HEK293 (cell line): ENCODE data around the gene AARS2.

Experiments
- CTCF ChIA-PET: fragments of 350-600 bp; formaldehyde crosslinking; extraction: SDS; loops from one replicate; lab custom pipeline; 2021; ENCODE audit warnings: antibody characterized with exemption; lab: Yijun Ruan, JAX
- POLR2A ChIA-PET: fragments of 300-600 bp; formaldehyde crosslinking; extraction: SDS; loops from one replicate; lab custom pipeline; 2020; ENCODE audit warnings: antibody characterized with exemption, inconsistent platforms; lab: Yijun Ruan, JAX
- H3K27ac ChIP-seq: fragments of 200-500 bp; sonication (Bioruptor generic); 2 replicates; pipeline ENCODE4 v1.5.1; 2014; ENCODE audit warnings: low read depth, low read length, control low read depth, inconsistent platforms; ENCODE audit errors: extremely low read depth
- H3K36me3 ChIP-seq, 2 experiments: fragments of 200-500 bp in 1 of 2; sonication (Bioruptor generic) in 1 of 2; 1 replicate in 1 of 2; 2 replicates in 1 of 2; pipeline ENCODE4 v1.5.1; 2014 to 2017; ENCODE audit warnings: inconsistent platforms in 2 of 2, low read length in 2 of 2; ENCODE audit not compliant: control insufficient read depth in 2 of 2, insufficient read depth in 1 of 2
- H3K4me1 ChIP-seq: fragments of 200-500 bp; sonication (Bioruptor generic); 2 replicates; pipeline ENCODE4 v1.5.1; 2014; ENCODE audit warnings: mild to moderate bottlenecking, low read length, inconsistent platforms; ENCODE audit not compliant: control insufficient read depth, insufficient read depth
- H3K4me3 ChIP-seq: 2 replicates; pipeline ENCODE4 v1.5.1; 2011; ENCODE audit warnings: low read depth, mild to moderate bottlenecking, control low read depth, low read length, moderate library complexity
- H3K9me3 ChIP-seq: fragments of 200-500 bp; sonication (Bioruptor generic); 2 replicates; pipeline ENCODE4 v1.5.1; 2014; ENCODE audit warnings: low read depth, low read length, inconsistent platforms; ENCODE audit not compliant: control insufficient read depth, insufficient read depth
- BCL11B ChIP-seq: fragments of 450-650 bp; formaldehyde crosslinking; IDR thresholded peaks from 2 replicates; pipeline ENCODE4 v1.5.1; 2016; ENCODE audit warnings: low read depth, missing biosample characterization, missing genetic modification characterization
- GFI1B ChIP-seq: fragments of 450-650 bp; formaldehyde crosslinking; IDR thresholded peaks from 2 replicates; pipeline ENCODE4 v1.5.1; 2016; ENCODE audit warnings: missing biosample characterization, missing genetic modification characterization
- GLI2 ChIP-seq: fragments of 450-650 bp; formaldehyde crosslinking; IDR thresholded peaks from 2 replicates; pipeline ENCODE4; 2017; ENCODE audit warnings: missing biosample characterization, missing genetic modification characterization, low read depth, borderline replicate concordance
- GLIS2 ChIP-seq: fragments of 450-650 bp; formaldehyde crosslinking; IDR thresholded peaks from 2 replicates; pipeline ENCODE4 v1.5.1; 2016; ENCODE audit warnings: missing biosample characterization, missing genetic modification characterization
- SCRT2 ChIP-seq: fragments of 450-650 bp; formaldehyde crosslinking; IDR thresholded peaks from 2 replicates; pipeline ENCODE4 v1.5.1; 2016; ENCODE audit warnings: missing biosample characterization, missing genetic modification characterization
- ZFHX2 ChIP-seq: fragments of 450-650 bp; formaldehyde crosslinking; conservative IDR thresholded peaks from 2 replicates; pipeline ENCODE4 v1.5.1; 2016; ENCODE audit warnings: missing biosample characterization, missing genetic modification characterization
- ZNF121 ChIP-seq: fragments of 450-650 bp; formaldehyde crosslinking; IDR thresholded peaks from 2 replicates; pipeline ENCODE4 v1.5.1; 2016; ENCODE audit warnings: missing biosample characterization, missing genetic modification characterization
- ZNF146 ChIP-seq: fragments of 450-650 bp; formaldehyde crosslinking; IDR thresholded peaks from 2 replicates; pipeline ENCODE4 v1.5.1; 2016; ENCODE audit warnings: missing biosample characterization, missing genetic modification characterization
- ZNF433 ChIP-seq: fragments of 450-650 bp; formaldehyde crosslinking; IDR thresholded peaks from 2 replicates; pipeline ENCODE4 v1.5.1; 2016; ENCODE audit warnings: missing biosample characterization, missing genetic modification characterization, low read depth
- ZNF600 ChIP-seq: fragments of 450-650 bp; formaldehyde crosslinking; IDR thresholded peaks from 2 replicates; pipeline ENCODE4 v1.5.1; 2016; ENCODE audit warnings: missing biosample characterization, missing genetic modification characterization
- ZNF610 ChIP-seq: fragments of 450-650 bp; formaldehyde crosslinking; IDR thresholded peaks from 2 replicates; pipeline ENCODE4 v1.5.1; 2016; ENCODE audit warnings: missing biosample characterization, missing genetic modification characterization, borderline replicate concordance
- ZNF837 ChIP-seq: fragments of 450-650 bp; formaldehyde crosslinking; IDR thresholded peaks from 2 replicates; pipeline ENCODE4 v1.5.1; 2016; ENCODE audit warnings: missing biosample characterization, missing genetic modification characterization
- TF ChIP-seq, protein P1 (sequence below): fragments of 450-650 bp; formaldehyde crosslinking; IDR thresholded peaks from 2 replicates; pipeline ENCODE4 v1.5.1; 2017; ENCODE audit warnings: missing biosample characterization, missing genetic modification characterization
- TF ChIP-seq, protein P2 (sequence below): fragments of 450-650 bp; formaldehyde crosslinking; IDR thresholded peaks from 2 replicates; pipeline ENCODE4 v1.5.1; 2017; ENCODE audit warnings: missing biosample characterization, mild to moderate bottlenecking, missing genetic modification characterization, moderate library complexity

AARS2 gene

DNA sequence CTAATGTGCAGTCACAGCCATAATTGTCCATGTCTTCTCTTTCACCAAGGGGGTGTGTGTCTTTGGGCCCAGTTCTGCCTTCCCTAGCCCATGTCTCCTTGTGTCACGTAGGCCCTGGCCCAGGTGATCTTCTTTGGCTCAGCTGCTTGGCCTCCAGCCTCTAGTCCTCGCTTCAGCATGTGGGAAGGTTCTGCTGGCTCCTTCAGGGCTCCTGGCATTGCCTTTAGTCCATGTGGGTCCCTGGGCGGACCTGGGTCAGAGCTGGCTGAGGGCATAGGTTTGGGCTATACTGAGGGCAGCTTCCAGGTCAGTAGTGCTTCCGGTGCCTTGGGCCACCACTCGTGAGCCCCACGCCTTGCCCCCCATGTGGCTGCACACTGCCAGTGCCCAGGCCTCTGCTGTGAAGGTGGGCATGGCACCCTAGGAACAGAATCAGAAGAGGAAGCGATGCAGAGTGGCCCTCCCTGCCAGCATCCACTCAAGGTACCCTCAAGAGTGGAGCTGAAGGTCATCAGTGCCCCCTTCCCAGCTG lies 12.8 kb downstream of the AARS2 start:
- ChIA-PET POLR2A (interaction anchor here (2.6 kb wide), 1 partner anchor 12 kb away, joined by 13 read pairs; the partner anchor contains the start of gene AARS2), CTCF (interaction anchor here (0.7 to 7.1 kb wide), 3 partner anchors 13 to 611 kb away, joined by 5 to 117 read pairs (median 25); partner anchors contain the start of genes AARS2 and TMEM151B)
- Histone ChIP-seq H3K9me3 (no peaks in the 10 kb centered on the region), H3K4me3 (no peak overlapping the region), H3K36me3 (peaks cover 19 to 57% of the 10 kb centered on the region in 2 experiments), H3K4me1 (no peaks in the 10 kb centered on the region; the same call in 1 of the 2 replicates), H3K27ac (no peak overlapping the region)
- TF ChIP-seq ZNF610 (tag by site-specific recombination), result no peak
- TF ChIP-seq GLI2 (tag by site-specific recombination), result no peak
- no peak for TF ChIP-seq ZNF433 (tag by site-specific recombination)
- 0 out of 2 replicates have a peak, but pooled peaks have one; percentile 10 for TF ChIP-seq GLIS2 (tag by site-specific recombination)
- no peak for TF ChIP-seq ZNF837 (tag by site-specific recombination)
- TF ChIP-seq GFI1B (tag by site-specific recombination), result no peak

DNA sequence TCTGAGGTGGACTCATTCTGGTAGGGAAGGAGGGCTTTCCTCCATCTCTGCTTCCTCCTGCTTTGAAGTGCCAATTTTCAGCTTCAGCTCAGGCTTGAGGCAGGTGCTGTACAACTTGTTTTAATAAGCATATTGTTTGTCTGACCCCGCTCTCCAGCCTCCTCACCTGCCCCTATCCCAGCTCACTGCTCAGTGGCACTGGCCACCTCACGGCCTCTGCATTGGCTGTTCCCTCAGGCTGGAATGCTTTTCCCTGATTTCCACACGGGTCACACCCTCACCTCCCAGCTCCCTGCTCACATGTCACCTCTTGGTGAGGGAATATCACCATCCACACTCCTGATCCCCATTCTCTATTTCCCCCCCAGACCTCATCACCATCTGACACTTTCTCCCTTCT lies 14.3 kb downstream of the AARS2 start:
- CTCF ChIA-PET, result interaction anchor here (0.7 to 5.5 kb wide), 7 partner anchors 11 to 61 kb away, joined by 3 to 60 read pairs (median 6); partner anchors contain the start of gene AARS2
- POLR2A ChIA-PET, result interaction anchor here (0.6 to 2.6 kb wide), 5 partner anchors 9 to 89 kb away, joined by 3 to 13 read pairs (median 7); partner anchors contain the start of genes AARS2, CDC5L and HSP90AB1
- peaks cover 19 to 42% of the 10 kb centered on the region in 2 experiments for H3K36me3 ChIP-seq

DNA sequence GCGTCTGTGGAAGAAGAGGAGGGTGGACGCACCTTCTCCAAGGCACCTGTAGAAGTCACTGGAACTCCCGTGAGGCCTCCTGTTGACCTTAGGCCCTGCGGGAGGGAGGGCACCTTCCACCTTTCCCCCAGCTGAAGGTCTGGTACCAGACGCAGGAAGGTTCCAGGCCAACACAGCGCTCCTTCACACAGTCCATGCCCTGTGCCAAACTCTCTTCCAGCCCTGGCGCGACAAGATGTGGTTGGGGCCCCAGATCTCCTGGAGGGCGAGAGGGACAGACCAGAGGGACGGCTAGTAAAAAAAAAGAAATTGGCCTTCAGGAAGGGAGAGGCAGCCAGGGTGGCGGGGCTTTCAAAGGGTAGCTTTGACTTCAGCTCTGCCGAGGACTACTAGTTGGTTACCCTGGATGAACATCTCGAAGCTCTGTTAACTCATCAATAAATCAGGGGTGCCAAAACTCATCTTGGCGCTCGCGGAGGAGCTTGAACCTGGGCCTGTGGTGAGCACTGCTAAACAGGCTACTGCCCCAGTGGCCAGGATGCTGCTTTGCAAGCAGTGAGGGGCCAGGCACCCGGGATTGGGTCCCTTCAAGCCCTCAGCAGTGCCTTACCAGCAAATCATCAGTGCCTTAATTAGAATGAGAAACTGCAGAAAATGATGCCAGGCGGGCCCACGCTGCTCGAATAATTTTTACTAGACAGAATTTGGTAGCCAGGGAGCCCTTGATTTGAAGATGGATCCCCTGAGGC lies 14.9 kb downstream of the AARS2 start:
- ChIA-PET POLR2A (interaction anchor here (1.0 to 2.6 kb wide), 4 partner anchors 10 to 89 kb away, joined by 3 to 13 read pairs (median 8); partner anchors contain the start of genes AARS2, CDC5L and HSP90AB1), CTCF (interaction anchor here (0.9 to 5.5 kb wide), 6 partner anchors 11 to 40 kb away, joined by 3 to 60 read pairs (median 6); partner anchors contain the start of gene AARS2)
- Histone ChIP-seq H3K4me3 (no peak overlapping the region), H3K36me3 (peaks cover 14 to 36% of the 10 kb centered on the region in 2 experiments; a peak in 2 of 3 replicates), H3K27ac (no peak overlapping the region), H3K9me3 (no peaks in the 10 kb centered on the region), H3K4me1 (no peaks in the 10 kb centered on the region; the same call in 1 of the 2 replicates)
- TF ChIP-seq, protein P1, sequence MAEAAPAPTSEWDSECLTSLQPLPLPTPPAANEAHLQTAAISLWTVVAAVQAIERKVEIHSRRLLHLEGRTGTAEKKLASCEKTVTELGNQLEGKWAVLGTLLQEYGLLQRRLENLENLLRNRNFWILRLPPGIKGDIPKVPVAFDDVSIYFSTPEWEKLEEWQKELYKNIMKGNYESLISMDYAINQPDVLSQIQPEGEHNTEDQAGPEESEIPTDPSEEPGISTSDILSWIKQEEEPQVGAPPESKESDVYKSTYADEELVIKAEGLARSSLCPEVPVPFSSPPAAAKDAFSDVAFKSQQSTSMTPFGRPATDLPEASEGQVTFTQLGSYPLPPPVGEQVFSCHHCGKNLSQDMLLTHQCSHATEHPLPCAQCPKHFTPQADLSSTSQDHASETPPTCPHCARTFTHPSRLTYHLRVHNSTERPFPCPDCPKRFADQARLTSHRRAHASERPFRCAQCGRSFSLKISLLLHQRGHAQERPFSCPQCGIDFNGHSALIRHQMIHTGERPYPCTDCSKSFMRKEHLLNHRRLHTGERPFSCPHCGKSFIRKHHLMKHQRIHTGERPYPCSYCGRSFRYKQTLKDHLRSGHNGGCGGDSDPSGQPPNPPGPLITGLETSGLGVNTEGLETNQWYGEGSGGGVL (tag by site-specific recombination), result no peak
- TF ChIP-seq, protein P2, sequence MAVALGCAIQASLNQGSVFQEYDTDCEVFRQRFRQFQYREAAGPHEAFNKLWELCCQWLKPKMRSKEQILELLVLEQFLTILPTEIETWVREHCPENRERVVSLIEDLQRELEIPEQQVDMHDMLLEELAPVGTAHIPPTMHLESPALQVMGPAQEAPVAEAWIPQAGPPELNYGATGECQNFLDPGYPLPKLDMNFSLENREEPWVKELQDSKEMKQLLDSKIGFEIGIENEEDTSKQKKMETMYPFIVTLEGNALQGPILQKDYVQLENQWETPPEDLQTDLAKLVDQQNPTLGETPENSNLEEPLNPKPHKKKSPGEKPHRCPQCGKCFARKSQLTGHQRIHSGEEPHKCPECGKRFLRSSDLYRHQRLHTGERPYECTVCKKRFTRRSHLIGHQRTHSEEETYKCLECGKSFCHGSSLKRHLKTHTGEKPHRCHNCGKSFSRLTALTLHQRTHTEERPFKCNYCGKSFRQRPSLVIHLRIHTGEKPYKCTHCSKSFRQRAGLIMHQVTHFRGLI (tag by site-specific recombination), result peak; percentile 56; the same call in 1 of the 2 replicates
- TF ChIP-seq SCRT2 (tag by site-specific recombination) (peak; percentile 17; the same call in 1 of the 2 replicates), ZNF121 (tag by site-specific recombination) (peak; percentile 57; the same call in 1 of the 2 replicates), ZNF600 (tag by site-specific recombination) (peak; percentile 84), ZFHX2 (tag by site-specific recombination) (no peak)

More for the DNA sequence above, 14.3 kb downstream of the AARS2 start:
- Histone ChIP-seq H3K4me1 (no peaks in the 10 kb centered on the region; the same call in 1 of the 2 replicates), H3K9me3 (no peaks in the 10 kb centered on the region), H3K27ac (no peak overlapping the region), H3K4me3 (no peak overlapping the region)
- TF ChIP-seq BCL11B (tag by site-specific recombination) (no peak), ZNF146 (tag by site-specific recombination) (0 out of 2 replicates have a peak, but pooled peaks have one; percentile 2)
- TF ChIP-seq, protein P1 (tag by site-specific recombination), result peak; percentile 48
